GM21576 (cell line): ENCODE data around the gene LAMTOR4.
"Not testable (repeated sequence)": the region's sequence is repeated elsewhere in the genome, so short reads cannot be mapped to it uniquely, and the experiment has no call there.

Experiments used
- ATAC-seq: cut with Tn5 transposase; IDR thresholded peaks from one replicate; pipeline ENCODE4 v1.9.1; 2021; ENCODE audit warnings: mild to moderate bottlenecking, moderate library complexity; ENCODE audit not compliant: unreplicated experiment

The LAMTOR4 gene

DNA sequence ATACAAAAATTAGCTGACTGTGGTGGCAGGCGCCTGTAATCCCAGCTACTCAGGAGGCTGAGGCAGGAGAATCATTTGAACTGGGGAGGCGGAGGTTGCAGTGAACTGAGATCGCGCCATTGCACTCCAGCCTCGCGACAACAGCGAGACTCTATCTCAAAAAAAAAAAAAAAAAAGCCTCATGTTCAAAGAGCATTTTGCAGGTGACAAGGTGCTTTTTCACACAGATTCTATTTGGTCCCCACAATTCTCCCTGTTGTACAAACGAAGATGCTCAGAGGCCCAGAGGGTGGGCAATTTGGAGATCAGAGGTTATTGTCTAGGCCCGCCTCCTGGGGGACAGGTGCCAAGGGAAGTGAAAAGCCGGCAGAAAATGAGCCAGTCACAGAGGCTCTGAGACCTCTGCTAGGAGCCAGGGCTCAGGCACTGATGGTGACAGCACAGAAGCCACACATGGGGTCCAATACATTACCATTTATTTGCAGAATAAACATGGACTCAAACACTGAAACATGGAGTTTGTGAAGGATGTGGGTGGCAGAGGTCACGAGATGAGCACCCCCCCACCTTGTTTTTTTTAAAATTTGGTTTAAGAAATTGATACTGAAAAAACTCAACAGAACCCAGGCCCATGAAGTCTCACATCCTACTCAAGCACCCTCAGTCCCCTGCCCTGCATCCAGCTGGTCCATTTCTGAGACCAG is 20.6 kb downstream of the LAMTOR4 start:
- ATAC-seq: no peak

DNA sequence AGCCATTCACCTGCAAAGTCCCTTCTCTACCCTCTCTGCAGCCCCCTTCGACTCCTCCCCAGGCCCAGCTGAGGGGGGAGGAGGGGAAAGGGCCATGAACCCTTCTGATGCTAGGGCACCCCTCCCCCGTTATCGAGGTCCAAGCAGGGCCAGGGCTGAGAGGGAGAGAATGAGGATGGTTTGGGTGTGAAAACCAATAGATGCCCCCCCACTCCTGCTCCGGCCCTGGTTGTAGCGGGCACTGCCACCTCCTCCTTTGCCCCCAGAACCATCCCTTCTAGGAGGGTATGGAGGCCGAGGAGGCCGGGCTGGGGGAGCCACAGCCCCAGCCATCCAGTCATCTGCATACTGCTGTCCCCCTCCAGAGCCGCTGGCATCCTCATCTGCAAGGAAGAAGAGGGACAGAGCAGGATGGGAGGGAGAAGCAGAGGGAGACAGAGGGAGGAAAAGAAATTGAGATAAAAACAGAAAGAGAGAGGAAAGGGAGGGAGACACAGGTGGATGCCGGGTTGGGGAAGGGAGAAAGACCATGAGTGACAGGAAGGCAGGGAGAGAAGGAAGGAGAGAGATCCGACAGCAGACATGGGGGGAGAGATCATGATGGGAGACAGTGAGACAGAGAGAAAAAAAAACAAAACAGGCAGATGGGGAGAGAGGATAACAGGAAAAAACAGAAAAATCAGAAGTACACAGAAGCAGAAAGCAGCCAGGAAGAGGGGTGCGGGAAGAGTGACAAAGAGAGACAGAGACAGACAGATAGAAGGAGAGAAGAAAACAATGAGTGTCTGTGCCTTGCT is 21.6 kb downstream of the LAMTOR4 start:
- no peak for ATAC-seq

DNA sequence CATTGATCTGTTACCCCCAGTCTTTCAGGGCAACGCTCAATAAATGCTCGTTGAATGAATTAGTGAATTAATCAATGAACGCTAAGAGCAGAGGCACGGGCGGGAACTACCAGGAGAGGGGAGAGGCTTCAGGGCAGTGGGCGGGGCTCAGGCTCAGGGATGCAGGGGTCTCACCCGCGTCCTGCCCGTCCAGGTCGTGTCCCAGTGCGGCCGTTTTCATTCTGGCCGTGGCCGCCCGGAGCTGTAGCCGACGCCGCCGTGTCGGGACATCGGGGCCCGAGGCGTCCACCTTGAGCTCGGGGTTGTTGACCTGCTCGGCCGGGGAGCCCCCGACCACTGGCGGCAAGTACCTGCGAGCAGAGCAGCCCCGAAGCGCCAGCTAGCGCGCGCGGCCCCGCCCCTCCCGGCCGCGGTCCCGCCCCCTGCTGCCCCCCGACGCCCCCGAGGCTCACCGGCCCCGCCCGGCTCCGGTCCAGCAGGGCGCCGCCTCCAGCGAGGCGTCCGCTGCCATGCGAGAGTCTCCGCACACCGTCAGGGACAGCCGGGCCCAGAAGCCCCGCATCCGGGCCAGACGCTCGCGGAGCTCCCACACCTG is 22.5 kb downstream of the LAMTOR4 start:
- no peak for ATAC-seq

DNA sequence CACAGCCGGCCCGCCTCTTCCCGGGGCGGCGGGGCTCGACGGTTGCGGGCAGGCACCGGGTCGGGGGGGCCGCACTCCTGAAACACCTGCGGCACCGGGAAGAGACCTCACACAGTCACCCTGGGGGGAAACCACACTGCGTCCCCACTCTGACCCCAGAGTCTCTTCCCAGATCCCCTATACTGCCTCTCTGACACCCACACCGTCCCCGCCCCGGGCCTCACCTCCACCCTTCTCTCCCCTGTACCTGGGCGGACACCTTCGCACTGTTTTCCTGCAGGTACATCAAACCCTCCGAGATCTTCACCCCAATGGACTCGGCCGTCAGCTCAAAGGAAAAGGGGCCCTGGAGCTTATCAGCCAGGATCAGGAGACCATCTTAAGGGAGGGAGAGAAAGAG is 23.1 kb downstream of the LAMTOR4 start:
- ATAC-seq: no peak

DNA sequence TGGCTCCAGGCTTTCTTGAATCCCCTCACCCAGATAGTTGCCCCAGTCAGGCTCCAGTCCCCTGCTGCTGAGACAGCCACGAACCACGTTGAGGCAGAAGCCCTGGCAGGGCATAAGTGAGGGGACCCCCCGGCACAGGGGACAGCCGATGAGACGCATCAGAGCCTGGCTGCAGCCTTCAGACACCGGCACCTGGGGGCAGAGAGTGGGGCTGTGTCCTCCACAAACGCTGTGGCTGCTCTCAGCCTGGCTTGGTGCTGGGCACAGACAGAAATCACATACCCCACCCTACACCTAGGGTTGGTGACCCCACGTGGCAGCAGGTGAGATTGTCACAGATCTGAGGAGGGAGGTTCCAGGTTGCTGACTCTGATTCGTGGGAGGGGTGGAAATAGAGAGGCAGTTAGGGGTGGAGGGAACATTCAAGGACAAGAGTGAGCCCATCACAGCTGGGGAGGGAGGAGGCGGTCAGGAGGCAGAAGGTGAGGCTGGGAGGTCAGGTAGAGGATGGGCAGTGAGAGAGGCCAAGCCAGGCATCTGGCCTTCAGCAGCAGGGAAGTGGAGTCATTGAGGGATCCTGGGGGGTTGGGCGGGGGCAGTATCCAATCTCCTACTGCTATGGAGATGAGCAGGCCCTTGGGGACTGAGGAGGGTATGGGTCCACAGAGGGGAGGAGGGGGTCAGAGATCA is 25.2 kb downstream of the LAMTOR4 start:
- no peak for ATAC-seq

DNA sequence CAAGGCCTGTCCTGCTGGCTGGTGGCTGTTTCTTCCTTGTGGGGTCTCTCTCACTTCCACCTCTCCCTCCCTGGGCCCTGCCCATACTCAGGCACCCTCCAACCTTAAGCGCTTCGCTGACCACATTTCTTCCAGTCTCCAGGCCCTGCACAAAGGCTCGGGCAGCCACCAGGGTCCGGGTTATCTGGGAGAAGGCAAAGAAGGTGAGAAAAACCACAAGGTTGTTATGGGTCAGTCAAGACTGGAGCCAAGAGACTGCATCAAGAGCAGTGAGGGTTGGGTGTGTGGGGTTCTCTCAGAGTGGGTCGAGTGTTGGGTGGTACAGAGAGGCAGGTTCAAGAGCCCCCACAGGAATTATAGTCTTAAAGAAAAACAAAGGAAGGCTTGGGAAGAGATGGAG is 25.9 kb downstream of the LAMTOR4 start:
- ATAC-seq: no peak

DNA sequence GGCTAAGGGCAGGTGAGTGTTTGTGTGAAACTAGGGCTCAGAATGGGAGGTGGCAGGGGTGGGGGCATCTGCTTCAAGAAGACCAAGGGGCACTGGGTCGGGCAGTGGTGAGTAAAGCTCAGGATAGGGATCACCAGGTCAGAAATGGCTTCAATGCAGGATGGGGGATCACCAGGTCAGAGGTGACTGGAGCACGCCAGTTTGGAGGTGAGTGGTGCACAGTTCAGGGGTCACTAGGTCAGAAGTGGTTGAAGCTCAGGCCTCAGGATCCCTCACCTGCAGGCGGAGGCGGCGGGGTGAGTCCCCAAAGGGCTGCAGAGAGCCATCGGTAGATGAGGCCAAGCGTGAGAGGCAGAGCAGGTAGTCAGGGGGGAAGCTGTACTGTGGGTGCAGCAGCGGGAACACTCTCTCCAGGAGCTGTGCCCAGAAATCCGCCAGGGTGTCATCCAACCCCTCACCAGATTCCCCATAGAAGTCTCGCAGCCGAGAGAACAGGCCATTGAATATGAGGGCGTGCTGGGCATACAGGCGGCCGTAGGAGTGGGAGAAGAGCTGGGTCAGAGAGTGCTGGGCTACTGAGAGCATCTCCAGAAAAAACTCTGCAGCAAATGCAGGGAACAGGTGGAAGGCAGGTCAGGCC is 26.7 kb downstream of the LAMTOR4 start:
- no peak for ATAC-seq

DNA sequence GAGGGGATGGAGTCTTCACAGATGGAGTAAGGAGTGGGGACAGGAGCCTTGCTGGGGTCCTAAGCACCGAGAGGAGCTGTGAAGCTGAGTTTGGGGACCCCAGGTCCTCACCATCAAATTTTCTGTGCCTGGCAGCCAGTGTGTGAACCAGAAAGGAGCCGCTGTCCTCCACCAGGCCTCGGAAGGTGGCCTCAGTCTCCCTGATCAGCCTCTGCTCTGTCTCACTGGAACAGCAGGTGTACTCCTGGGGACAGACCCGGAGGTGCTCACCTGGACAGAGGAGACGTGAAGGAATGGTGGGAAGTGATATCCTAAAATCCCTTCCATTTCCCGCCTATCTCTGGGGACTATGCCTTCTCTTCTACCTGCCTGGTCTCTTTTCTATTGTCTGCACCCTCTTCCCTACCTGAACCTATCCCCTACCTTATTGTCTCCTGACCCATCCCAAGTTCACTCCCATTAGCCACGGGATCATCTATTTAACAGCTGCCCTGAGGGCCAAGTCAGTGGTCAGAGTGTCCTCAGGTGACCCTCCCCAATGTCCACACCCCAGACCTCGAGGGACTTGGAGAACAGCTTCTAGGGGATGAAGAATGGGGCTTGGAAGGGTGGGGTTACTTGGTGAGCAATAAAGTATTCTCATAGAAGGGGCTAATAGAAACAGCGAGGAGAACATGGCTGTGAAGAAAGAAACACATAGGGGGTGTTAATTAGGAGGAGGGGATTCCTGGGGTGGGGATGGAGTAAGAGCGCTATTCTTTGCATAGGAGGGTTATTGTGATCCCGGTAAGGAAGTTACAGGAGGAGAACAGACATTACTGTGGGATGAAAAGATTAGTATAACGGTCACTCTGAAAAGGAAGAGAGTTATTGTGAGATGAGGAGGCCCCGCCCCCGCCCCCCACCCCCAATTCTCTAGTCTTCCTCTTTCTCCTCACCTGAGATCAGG is 27.7 kb downstream of the LAMTOR4 start:
- ATAC-seq: no peak

DNA sequence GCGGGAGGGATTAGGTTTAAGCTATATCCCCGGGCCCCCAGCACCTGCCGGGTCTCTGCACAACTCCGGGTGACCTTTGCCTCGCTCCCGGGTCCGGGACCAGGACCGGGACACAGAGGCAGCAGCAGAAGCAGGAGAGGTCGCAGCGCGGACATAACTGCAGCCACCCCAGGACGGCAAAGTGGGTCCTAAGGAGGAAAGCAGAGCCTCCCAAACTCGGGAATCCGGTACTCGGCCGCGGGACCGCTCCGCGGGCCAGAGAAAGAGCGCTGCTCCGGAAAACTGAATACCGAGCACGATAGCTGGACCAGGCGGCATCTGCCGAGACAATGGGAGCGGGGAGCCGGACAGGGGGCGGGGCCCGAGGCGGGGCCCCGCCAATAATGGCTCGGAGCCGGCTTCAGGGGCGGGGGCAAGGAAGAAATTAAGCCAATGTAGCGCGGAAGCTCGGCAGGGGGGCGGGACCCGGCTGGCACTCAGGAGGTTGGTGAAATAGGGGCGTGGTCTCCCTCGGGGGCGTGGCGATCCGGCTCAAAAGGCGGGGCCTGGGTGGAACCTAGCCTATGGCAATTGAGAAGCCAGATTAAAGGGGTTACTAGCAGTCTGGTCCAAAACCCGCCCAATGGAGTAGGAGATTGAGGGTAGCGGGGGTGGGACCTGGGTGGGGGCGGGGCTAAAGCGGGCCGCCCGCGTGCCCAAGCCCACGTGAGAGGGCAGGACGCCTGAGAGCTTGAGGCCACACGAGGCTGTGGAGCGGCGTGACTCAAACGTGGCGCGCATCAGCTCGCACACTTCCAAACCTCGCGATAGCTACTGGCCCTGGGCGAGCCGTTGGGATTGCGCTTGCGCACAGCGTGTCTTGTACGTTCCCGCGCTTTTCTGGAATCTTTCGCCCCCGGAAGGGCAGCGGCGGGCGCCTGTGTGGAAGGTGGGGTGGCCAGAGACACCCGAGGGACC is 28.6 kb downstream of the LAMTOR4 start, which contains the start of the genes GPC2 and STAG3:
TSS of gene GPC2 (minus strand) at position 337 of the 957 bp plus-strand sequence. CDS start at position 155, 182 bp downstream.
TSS of gene STAG3 (plus strand) at position 874 of the 957 bp plus-strand sequence. CDS start 2,639 bp downstream, outside the sequence.
- peak; percentile 84 for ATAC-seq

DNA sequence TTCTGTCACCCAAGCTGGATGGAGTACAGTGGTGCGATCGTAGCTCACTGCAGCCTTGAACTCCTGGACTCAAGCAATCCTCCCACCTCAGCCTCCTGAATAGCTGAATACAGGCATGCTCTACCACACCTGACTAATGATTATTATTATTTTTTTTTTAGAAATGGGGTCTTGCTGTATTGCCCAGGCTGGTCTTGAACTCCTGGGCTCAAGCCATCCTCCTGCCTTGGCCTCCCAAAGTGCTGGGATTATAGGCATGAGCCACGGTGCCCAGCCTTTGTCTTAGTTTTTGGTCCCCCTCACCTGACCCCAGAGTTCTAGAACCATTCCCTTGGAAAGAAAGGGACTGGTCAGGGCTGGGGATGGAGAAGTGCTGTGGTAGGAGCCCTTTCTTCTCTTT is 31.4 kb downstream of the LAMTOR4 start:
- ATAC-seq: not testable (repeated sequence)

DNA sequence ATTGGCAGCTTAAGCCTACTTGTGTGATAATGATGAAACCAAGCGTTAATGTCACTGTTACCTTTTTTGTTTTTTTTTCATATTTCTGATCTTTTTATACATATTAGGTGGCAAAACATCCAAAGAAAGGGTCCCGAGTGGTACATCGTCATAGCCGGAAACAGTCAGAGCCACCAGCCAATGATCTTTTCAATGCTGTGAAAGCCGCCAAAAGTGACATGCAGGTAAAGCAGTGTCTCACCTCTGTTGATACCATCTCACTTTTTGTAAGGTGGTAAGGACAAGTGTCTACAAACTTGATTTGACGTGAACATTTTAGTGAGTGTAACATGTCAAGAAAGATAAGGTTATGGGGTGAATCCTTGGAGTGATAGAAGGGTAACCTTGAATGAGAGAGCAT is 33.9 kb downstream of the LAMTOR4 start:
- ATAC-seq: not testable (repeated sequence)

DNA sequence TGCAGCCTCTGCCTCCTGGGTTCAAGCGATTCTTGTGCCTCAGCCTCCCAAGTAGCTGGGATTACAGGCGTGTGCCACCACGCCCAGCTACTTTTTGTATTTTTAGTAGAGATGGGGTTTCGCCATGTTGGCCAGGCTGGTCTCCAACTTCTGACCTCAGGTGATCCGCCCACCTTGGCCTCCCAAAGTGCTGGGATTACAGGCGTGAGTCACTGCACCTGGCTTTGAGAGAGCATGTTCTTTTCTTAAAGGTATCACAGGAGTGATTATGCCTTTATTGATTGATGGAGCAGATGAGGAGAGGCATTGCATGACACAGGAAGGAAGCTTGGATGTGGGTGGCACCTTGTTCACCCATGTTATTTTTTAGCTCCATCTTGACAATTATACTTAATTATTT is 34.4 kb downstream of the LAMTOR4 start:
- ATAC-seq: not testable (repeated sequence)

DNA sequence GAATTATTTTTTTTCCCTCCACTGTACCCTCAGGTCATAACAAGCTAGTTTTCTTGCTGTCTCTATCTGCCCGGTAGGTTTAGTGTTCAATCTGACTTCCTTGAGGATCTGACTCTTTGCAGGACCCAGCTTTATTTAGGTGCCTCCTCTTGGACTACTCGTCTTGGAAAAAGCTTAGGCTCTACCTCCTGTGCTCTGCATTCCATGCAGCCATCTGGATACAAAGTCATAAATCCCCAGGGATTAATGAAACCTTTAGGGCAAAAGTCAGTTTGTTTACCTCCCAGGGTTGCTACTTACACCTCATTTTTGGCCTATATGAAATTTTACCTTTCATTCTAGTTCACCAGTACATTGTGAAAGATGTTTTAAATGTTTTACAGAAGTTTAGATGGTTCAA is 37.0 kb downstream of the LAMTOR4 start:
- ATAC-seq: no peak

DNA sequence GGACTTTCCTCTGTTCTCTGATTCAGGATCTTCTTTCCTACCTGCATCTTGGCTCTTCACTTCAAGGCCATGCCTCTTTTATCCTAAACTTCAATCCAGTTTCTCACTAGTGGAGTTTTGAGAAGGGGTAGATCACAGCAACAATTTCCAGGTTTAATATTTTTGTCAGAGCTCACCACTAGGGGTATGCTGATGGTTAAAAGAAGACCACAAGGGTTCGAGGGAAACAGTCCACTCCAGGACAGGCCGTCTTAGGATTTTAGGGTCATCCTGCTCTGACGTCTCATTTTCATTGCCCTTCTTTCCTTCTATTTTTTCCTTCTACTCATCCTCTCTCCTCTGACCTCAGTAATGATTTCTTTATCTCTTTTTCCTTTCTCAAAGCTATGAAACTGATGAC is 40.3 kb downstream of the LAMTOR4 start:
- no peak for ATAC-seq

DNA sequence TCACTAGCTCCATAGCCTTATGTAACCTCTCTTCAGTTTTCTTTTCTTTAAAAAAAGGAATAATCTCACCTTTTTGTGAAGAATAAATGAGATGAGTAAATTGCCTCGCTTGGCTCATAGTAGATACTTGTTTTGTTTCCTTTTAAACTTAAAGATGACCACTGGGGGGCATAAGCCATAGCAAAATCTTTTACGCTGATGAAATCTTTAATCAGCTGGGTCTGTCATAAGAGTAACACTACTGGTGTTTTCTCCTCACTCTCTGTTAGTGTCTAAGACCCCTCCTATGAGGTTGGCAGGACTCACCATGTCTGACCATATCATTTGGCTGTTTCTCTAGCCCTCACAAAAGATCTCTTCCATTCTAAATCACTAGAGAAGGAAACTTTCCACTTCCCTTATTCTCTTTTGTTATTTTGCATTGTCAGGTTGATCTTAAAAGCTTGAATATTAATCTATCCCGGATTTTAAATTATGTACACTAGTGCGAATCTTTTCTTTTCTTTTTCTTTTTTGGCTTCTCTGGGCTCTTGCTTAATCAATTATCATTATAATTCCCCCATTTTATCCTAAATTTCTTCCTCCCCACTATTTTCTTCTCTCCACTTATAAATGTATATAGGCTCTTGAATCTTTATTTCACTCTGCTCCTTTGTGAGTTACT is 41.5 kb downstream of the LAMTOR4 start:
- ATAC-seq: no peak

DNA sequence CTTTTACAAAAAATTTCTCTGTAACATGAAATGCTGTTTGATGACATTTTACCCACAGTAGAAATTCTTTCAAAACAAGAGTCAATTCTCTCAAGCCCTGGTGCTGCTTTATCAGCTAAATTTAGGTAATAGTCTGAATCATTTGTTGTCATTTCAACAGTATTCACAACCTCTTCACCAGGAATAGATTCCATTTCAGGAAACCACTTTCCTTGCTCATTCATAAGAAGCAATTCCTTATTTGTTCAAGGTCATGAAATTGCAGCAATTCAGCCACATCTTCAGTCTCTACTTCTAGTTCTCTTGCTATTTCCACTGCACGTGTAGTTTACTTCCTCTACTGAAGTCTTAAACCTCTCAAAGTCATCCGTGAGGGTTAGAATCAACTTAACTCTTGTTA is 43.1 kb downstream of the LAMTOR4 start:
- no peak for ATAC-seq

DNA sequence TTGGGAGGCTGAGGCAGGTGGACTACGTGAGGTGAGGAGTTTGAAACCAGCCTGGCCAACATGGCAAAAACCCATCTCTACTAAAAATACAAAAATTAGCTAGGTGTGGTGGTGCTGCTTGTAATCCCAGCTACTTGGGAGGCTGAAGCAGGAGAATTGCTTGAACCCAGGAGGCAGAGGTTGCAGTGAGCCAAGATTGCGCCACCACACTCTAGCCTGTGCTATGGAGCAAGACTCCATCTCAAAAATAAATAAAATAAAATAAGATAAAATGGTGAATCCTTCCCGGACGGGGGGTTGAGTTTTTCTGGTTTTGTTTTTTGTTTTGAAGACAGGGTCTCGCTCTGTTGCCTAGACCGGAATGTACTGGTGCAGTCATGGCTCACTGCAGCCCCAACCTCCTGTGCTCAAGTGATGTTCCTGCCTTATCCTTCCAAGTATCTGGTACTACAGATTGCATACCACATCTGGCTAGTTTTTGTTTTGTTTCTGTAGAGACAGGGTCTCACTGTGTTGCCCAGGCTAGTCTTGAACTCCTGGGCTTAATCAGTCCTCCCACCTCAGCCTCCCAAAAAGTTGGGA is 43.7 kb downstream of the LAMTOR4 start:
- not testable (repeated sequence) for ATAC-seq

DNA sequence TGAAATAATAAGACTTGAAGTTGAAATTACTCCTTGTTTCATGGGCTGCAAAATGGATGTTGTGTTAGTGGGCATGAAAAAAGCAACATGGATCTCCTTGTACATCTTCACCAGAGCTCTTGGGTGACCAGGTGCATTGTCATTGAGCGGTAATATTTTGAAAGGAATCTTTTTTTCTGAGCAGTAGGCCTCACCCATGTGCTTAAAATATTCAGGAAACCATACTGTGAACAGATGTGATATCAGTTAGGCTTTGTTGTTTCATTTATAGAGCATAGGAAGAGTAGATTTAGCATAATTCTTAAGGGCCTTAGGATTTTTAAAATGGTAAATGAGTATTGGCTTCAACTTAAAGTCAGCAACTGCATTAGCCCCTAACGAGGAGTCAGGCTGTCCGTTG is 44.3 kb downstream of the LAMTOR4 start:
- ATAC-seq: no peak
